Mononuclear cell (primary cell): ENCODE results near the gene GSTCD. TPM values are rescaled to one million over a fixed set of nuclear protein-coding genes. Genes with fewer than 3 reads are reported as not detected.
"Not testable (repeated sequence)": the region's sequence is repeated elsewhere in the genome, so short reads cannot be mapped to it uniquely, and the experiment has no call there.

Source experiments
- H3K27me3 ChIP-seq: 2 replicates; pipeline ENCODE4 v1.6.0; 2011; ENCODE audit warnings: low read length, control low read depth; ENCODE audit not compliant: insufficient read depth
- H3K4me1 ChIP-seq: 2 replicates; pipeline ENCODE4 v1.5.1; 2011; ENCODE audit warnings: mild to moderate bottlenecking, low read length, control low read depth; ENCODE audit not compliant: insufficient read depth
- H3K4me3 ChIP-seq: 2 replicates; pipeline ENCODE4 v1.5.1; 2011; ENCODE audit warnings: mild to moderate bottlenecking, low read length, moderate library complexity
- H3K9me3 ChIP-seq: 2 replicates; pipeline ENCODE4 v1.5.1; 2011; ENCODE audit warnings: low read depth, mild to moderate bottlenecking, control low read depth, low read length
- total RNA-seq: library from RNA; depleted of rRNA; stranded (reverse); fragments of >200 nt; gene quantifications from one replicate; pipeline ENCODE4 v1.2.3, GENCODE V29; 2012

Gene GSTCD
- total RNA-seq, 1 donor: 4.6 TPM

- Histone ChIP-seq H3K27me3 (no peaks in the 10 kb centered on the region), H3K4me1 (no peaks in the 10 kb centered on the region), H3K4me3 (no peak overlapping the region)
These were observed 46.8 kb downstream of the GSTCD start for GRCh38 chr4:105755375-105755774.

GRCh38 chr4:105758958-105759357, 50.4 kb downstream of the GSTCD start:
- Histone ChIP-seq H3K27me3 (no peaks in the 10 kb centered on the region), H3K4me1 (no peaks in the 10 kb centered on the region), H3K9me3 (no peaks in the 10 kb centered on the region), H3K4me3 (no peak overlapping the region)

More at GRCh38 chr4:105755375-105755774, 46.8 kb downstream of the GSTCD start:
- no peaks in the 10 kb centered on the region for H3K9me3 ChIP-seq

GRCh38 chr4:105765690-105766407, 57.3 kb downstream of the GSTCD start:
- Histone ChIP-seq H3K4me1 (no peaks in the 10 kb centered on the region), H3K27me3 (no peaks in the 10 kb centered on the region), H3K4me3 (no peak overlapping the region), H3K9me3 (no peaks in the 10 kb centered on the region)

- H3K27me3 ChIP-seq: no peaks in the 10 kb centered on the region
- H3K9me3 ChIP-seq: no peaks in the 10 kb centered on the region
- no peaks in the 10 kb centered on the region for H3K4me1 ChIP-seq
- no peak overlapping the region for H3K4me3 ChIP-seq
These were observed 59.0 kb downstream of the GSTCD start for GRCh38 chr4:105767579-105767978.

- H3K27me3 ChIP-seq, H3K9me3 ChIP-seq, H3K4me1 ChIP-seq, H3K4me3 ChIP-seq: not testable (repeated sequence)
These were observed 61.9 kb downstream of the GSTCD start for GRCh38 chr4:105770524-105770923.

GRCh38 chr4:105772065-105772464, 63.5 kb downstream of the GSTCD start:
- H3K4me1 ChIP-seq, H3K9me3 ChIP-seq, H3K4me3 ChIP-seq, H3K27me3 ChIP-seq: not testable (repeated sequence)

- not testable (repeated sequence) for H3K4me3 ChIP-seq, H3K9me3 ChIP-seq, H3K4me1 ChIP-seq, H3K27me3 ChIP-seq
These were observed 67.3 kb downstream of the GSTCD start for GRCh38 chr4:105775760-105776415.

GRCh38 chr4:105780176-105780575, 71.6 kb downstream of the GSTCD start:
- Histone ChIP-seq H3K4me1 (no peaks in the 10 kb centered on the region), H3K9me3 (no peaks in the 10 kb centered on the region), H3K4me3 (no peak overlapping the region), H3K27me3 (no peaks in the 10 kb centered on the region)

GRCh38 chr4:105784761-105785160, 76.2 kb downstream of the GSTCD start:
- Histone ChIP-seq H3K4me1 (no peaks in the 10 kb centered on the region), H3K27me3 (no peaks in the 10 kb centered on the region), H3K9me3 (no peaks in the 10 kb centered on the region), H3K4me3 (no peak overlapping the region)

GRCh38 chr4:105785792-105786191, 77.2 kb downstream of the GSTCD start:
- H3K4me3 ChIP-seq: no peak overlapping the region
- H3K4me1 ChIP-seq: no peaks in the 10 kb centered on the region
- no peaks in the 10 kb centered on the region for H3K9me3 ChIP-seq
- no peaks in the 10 kb centered on the region for H3K27me3 ChIP-seq

GRCh38 chr4:105786748-105787147, 78.2 kb downstream of the GSTCD start:
- no peaks in the 10 kb centered on the region for H3K9me3 ChIP-seq
- no peak overlapping the region for H3K4me3 ChIP-seq
- no peaks in the 10 kb centered on the region for H3K27me3 ChIP-seq
- H3K4me1 ChIP-seq: no peaks in the 10 kb centered on the region

- Histone ChIP-seq H3K27me3 (no peaks in the 10 kb centered on the region), H3K4me3 (no peak overlapping the region), H3K4me1 (no peaks in the 10 kb centered on the region), H3K9me3 (no peaks in the 10 kb centered on the region)
These were observed 88.6 kb downstream of the GSTCD start for GRCh38 chr4:105797225-105797624.

- H3K4me1 ChIP-seq: no peaks in the 10 kb centered on the region
- H3K4me3 ChIP-seq: no peak overlapping the region
- H3K27me3 ChIP-seq: no peaks in the 10 kb centered on the region
- H3K9me3 ChIP-seq: no peaks in the 10 kb centered on the region
These were observed 97.0 kb downstream of the GSTCD start for GRCh38 chr4:105805501-105806120.

GRCh38 chr4:105807496-105807895, 98.9 kb downstream of the GSTCD start:
- Histone ChIP-seq H3K4me1 (no peaks in the 10 kb centered on the region), H3K27me3 (no peaks in the 10 kb centered on the region), H3K4me3 (no peak overlapping the region), H3K9me3 (no peaks in the 10 kb centered on the region)

- no peaks in the 10 kb centered on the region for H3K4me1 ChIP-seq
- H3K4me3 ChIP-seq: no peak overlapping the region
- no peaks in the 10 kb centered on the region for H3K9me3 ChIP-seq
- H3K27me3 ChIP-seq: no peaks in the 10 kb centered on the region
These were observed 99.6 kb downstream of the GSTCD start for GRCh38 chr4:105808030-105808749.
